22Rv1 (cell line): ENCODE measurements around the gene ADAR.
A peak's percentile ranks its signal among the peaks of the same experiment; 100 is the strongest.

Experiments used
- H3K27ac ChIP-seq: fragments of 450-650 bp; 2 replicates; pipeline ENCODE4 v1.5.1; 2017
- CTCF ChIP-seq: fragments of 450-650 bp; IDR thresholded peaks from 2 replicates; pipeline ENCODE4 v1.5.1; 2017; ENCODE audit warnings: mild to moderate bottlenecking
- ZFX ChIP-seq: fragments of 450-650 bp; IDR thresholded peaks from 2 replicates; pipeline ENCODE4 v1.6.1; 2017; ENCODE audit warnings: antibody characterized with exemption, borderline replicate concordance

Gene ADAR

GRCh38 chr1:154574716-154575115 is 33.3 kb downstream of the ADAR start:
- TF ChIP-seq CTCF: no peak
- TF ChIP-seq ZFX: no peak
- H3K27ac ChIP-seq: peak overlapping the region; percentile 21; the same call in 1 of the 2 replicates

GRCh38 chr1:154573168-154573510 is 34.8 kb downstream of the ADAR start:
- H3K27ac ChIP-seq: no peak overlapping the region

GRCh38 chr1:154572468-154573167 is 35.4 kb downstream of the ADAR start:
- H3K27ac ChIP-seq: no peak overlapping the region
- no peak for TF ChIP-seq CTCF
- no peak for TF ChIP-seq ZFX

More at GRCh38 chr1:154573168-154573510, 34.8 kb downstream of the ADAR start:
- TF ChIP-seq ZFX (no peak), CTCF (no peak)

GRCh38 chr1:154571964-154572288 is 36.1 kb downstream of the ADAR start:
- no peak overlapping the region for H3K27ac ChIP-seq
- TF ChIP-seq ZFX (no peak), CTCF (no peak)

- H3K27ac ChIP-seq: no peak overlapping the region
- TF ChIP-seq CTCF: no peak
Measured at GRCh38 chr1:154571244-154571963, 36.6 kb downstream of the ADAR start.

- TF ChIP-seq CTCF: no peak; the same call in 1 of the 2 replicates
- no peak for TF ChIP-seq ZFX
- peak overlapping the region; percentile 57 for H3K27ac ChIP-seq
Measured at GRCh38 chr1:154568157-154568815, 39.7 kb downstream of the ADAR start.

GRCh38 chr1:154567386-154568156 is 40.4 kb downstream of the ADAR start, which contains the start of gene CHRNB2:
TSS of gene CHRNB2 (plus strand) at chr1:154567778. CDS start at chr1:154568045, 267 bp downstream.
- TF ChIP-seq CTCF (peak; percentile 30; the same call in 1 of the 2 replicates), ZFX (no peak)
- H3K27ac ChIP-seq: peak within 1 kb of the TSS; percentile 57
